ENCODE data around the gene MAST4. TPM values are rescaled to one million over a fixed set of nuclear protein-coding genes. Genes with fewer than 3 reads are reported as not detected.

MAST4 gene
- polyA plus RNA-seq, 1 donor (not counting 4 experiments of a cell fraction or from before 2014, with no cell fraction given), result 19.8 TPM

DNA sequence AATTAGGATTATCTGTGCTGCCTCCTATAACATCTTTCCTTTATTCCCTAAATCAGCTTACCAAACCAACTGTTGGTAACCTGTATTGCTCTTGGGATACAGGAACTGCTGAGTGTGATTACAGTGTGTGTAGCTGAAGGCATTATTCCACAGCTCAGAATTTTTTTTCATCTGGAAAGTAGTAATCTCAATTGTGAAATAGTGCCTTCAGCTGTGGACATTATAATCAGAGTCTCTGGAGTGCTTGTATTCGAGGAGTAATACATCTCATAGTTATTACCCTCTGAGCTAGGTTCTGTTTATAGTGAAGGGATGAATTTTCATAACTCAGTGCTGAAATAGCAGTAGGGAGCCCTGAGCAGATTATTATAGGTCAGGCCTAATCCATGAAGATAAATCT lies 199.5 kb downstream of the MAST4 start:
- Histone ChIP-seq H4K20me1 (ENCODE audit: control insufficient read depth, extremely low read depth, insufficient read depth, low read length) (peaks cover 3% of the 10 kb centered on the region), H3K4me1 (ENCODE audit: control insufficient read depth, extremely low read depth, insufficient read depth, low read length) (no peaks in the 10 kb centered on the region), H3K27me3 (ENCODE audit: control insufficient read depth, extremely low read depth, insufficient read depth, low read length) (no peaks in the 10 kb centered on the region), H3K4me2 (ENCODE audit: control insufficient read depth, extremely low read depth, insufficient read depth, low read depth, low read length) (no peak overlapping the region), H3K27ac (ENCODE audit: control insufficient read depth, insufficient read depth, low read length) (no peak overlapping the region), H3K36me3 (ENCODE audit: control insufficient read depth in 2 of 2, extremely low read depth in 1 of 2, insufficient read depth in 2 of 2, low read length in 2 of 2) (no peaks in the 10 kb centered on the region), H3K4me3 (ENCODE audit: control insufficient read depth in 2 of 3, extremely low read depth in 1 of 3, insufficient read depth in 2 of 3, low read depth in 1 of 3, low read length in 3 of 3) (no peak overlapping the region), H3K9me3 (ENCODE audit: control insufficient read depth, low read depth, low read length) (no peaks in the 10 kb centered on the region), H2AFZ (ENCODE audit: control insufficient read depth, low read length) (no peak overlapping the region), H3K9ac (ENCODE audit: control insufficient read depth, extremely low read depth, insufficient read depth, low read length) (no peak overlapping the region), H3K9me1 (ENCODE audit: control insufficient read depth, extremely low read depth, insufficient read depth, low read length) (no peaks in the 10 kb centered on the region), H3K79me2 (ENCODE audit: control insufficient read depth, insufficient read depth, low read length) (no peaks in the 10 kb centered on the region)
- TF ChIP-seq EZH2 (IDR thresholded peaks at IDR 0.05; ENCODE audit: low read length), result no peak
- TF ChIP-seq, protein P1, sequence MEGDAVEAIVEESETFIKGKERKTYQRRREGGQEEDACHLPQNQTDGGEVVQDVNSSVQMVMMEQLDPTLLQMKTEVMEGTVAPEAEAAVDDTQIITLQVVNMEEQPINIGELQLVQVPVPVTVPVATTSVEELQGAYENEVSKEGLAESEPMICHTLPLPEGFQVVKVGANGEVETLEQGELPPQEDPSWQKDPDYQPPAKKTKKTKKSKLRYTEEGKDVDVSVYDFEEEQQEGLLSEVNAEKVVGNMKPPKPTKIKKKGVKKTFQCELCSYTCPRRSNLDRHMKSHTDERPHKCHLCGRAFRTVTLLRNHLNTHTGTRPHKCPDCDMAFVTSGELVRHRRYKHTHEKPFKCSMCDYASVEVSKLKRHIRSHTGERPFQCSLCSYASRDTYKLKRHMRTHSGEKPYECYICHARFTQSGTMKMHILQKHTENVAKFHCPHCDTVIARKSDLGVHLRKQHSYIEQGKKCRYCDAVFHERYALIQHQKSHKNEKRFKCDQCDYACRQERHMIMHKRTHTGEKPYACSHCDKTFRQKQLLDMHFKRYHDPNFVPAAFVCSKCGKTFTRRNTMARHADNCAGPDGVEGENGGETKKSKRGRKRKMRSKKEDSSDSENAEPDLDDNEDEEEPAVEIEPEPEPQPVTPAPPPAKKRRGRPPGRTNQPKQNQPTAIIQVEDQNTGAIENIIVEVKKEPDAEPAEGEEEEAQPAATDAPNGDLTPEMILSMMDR (optimal IDR thresholded peaks at IDR 0.05 in 1 of 3, IDR thresholded peaks at IDR 0.05 in 1 of 3, conservative IDR thresholded peaks at IDR 0.05 in 1 of 3; ENCODE audit: extremely low read depth in 1 of 3, insufficient read depth in 2 of 3, low read length in 3 of 3), result no peak
- FAIRE-seq (no peak), DNase-seq (ENCODE audit: low read depth, low spot score) (no peak)
- dilution Hi-C loops (cut with MboI; ENCODE audit: extremely low pct_ligation_motif_present, low sequenced_read_pairs), result loop anchor here (25.0 kb wide), 1 partner anchor 483 kb away; no protein-coding TSS in a partner anchor

DNA sequence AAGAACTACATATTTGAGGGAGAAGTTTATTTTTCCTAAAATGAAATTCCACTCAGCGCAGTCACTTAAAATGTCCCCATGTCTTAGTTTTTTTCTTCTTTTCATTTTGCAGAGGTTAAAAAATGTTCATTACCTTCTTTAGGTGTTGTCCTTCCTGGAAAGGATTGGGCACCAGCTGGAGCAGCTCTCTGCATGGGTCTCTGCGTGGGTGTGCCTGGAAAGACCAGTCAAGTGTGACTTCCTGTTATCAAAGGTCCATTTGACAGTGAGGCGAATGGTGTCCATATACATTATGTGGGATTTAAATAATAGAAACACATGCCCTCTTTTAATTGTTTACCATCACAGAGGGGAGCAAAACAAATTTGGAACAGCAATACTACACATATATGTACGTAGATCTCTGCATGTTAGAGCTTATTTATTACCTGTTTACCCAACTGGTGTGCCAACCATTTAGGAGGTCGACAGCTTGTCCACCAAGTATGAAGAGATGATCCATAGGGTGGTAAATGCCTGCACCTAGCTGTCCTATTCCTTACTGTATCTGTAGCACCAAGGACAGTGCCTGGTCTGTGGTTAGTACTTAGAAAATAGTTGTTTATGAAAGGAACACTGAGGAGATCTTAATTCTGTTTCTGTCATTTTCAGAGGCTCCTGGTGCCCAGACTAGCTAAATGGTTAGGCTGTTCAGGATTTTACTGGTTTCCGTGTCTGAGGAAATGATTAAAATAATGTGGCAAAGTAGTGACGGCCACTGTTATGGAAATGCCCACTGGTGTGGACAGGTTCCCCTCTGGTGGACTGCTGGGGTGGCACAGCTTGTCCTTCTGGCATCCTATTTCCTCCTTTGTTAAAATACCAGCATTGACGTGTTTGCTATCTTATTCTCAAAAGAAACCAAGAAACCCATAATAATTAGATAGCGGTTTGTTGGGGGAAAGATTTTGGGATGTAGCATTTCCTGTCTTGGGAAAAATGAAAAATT lies 200.4 kb downstream of the MAST4 start:
- H3K9ac ChIP-seq (ENCODE audit: control insufficient read depth, extremely low read depth, insufficient read depth, low read length), result no peak overlapping the region
- no peak overlapping the region for H3K27ac ChIP-seq (ENCODE audit: control insufficient read depth, insufficient read depth, low read length)
- H3K9me3 ChIP-seq (ENCODE audit: control insufficient read depth, low read depth, low read length), result no peaks in the 10 kb centered on the region
- TF ChIP-seq, protein P1 (optimal IDR thresholded peaks at IDR 0.05 in 1 of 3, IDR thresholded peaks at IDR 0.05 in 1 of 3, conservative IDR thresholded peaks at IDR 0.05 in 1 of 3; ENCODE audit: extremely low read depth in 1 of 3, insufficient read depth in 2 of 3, low read length in 3 of 3), result peak in 1 of 3 experiments; percentile 43
- TF ChIP-seq EZH2 (IDR thresholded peaks at IDR 0.05; ENCODE audit: low read length), result no peak
- H2AFZ ChIP-seq (ENCODE audit: control insufficient read depth, low read length), result no peak overlapping the region
- H3K9me1 ChIP-seq (ENCODE audit: control insufficient read depth, extremely low read depth, insufficient read depth, low read length), result no peaks in the 10 kb centered on the region
- H3K36me3 ChIP-seq (ENCODE audit: control insufficient read depth in 2 of 2, extremely low read depth in 1 of 2, insufficient read depth in 2 of 2, low read length in 2 of 2), result no peaks in the 10 kb centered on the region
- no peaks in the 10 kb centered on the region for H3K79me2 ChIP-seq (ENCODE audit: control insufficient read depth, insufficient read depth, low read length)
- no peak overlapping the region for H3K4me3 ChIP-seq (ENCODE audit: control insufficient read depth in 2 of 3, extremely low read depth in 1 of 3, insufficient read depth in 2 of 3, low read depth in 1 of 3, low read length in 3 of 3)
- no peak overlapping the region for H3K4me2 ChIP-seq (ENCODE audit: control insufficient read depth, extremely low read depth, insufficient read depth, low read depth, low read length)
- no peak for DNase-seq (ENCODE audit: low read depth, low spot score)
- no peaks in the 10 kb centered on the region for H3K27me3 ChIP-seq (ENCODE audit: control insufficient read depth, extremely low read depth, insufficient read depth, low read length)
- FAIRE-seq, result no peak
- dilution Hi-C loops (cut with MboI; ENCODE audit: extremely low pct_ligation_motif_present, low sequenced_read_pairs), result loop anchor here (25.0 kb wide), 1 partner anchor 484 kb away; no protein-coding TSS in a partner anchor
- no peaks in the 10 kb centered on the region for H3K4me1 ChIP-seq (ENCODE audit: control insufficient read depth, extremely low read depth, insufficient read depth, low read length)
- H4K20me1 ChIP-seq (ENCODE audit: control insufficient read depth, extremely low read depth, insufficient read depth, low read length), result peaks cover 3% of the 10 kb centered on the region

Measured in keratinocyte (primary cell).